Sigmoid colon (tissue), 7 donors: Measurements from ENCODE around the gene NPW. TPM values are rescaled to one million over a fixed set of nuclear protein-coding genes. Genes with fewer than 3 reads are reported as not detected.

ENCODE experiments used
- DNase-seq: peaks from one replicate; pipeline ENCODE4 v3.0.0-alpha.2; 2019
- H3K27ac ChIP-seq, 4 donors: fragments of 200-600 bp; sonication (generic); one replicate each; pipeline ENCODE4 v1.5.1; 2016 to 2019; ENCODE audit warnings: mild to moderate bottlenecking in 1 of 4
- H3K27me3 ChIP-seq, 3 donors: fragments of 200-600 bp; sonication (generic); one replicate each; pipeline ENCODE4 v1.5.1; 2019; ENCODE audit warnings: mild to moderate bottlenecking in 1 of 3
- H3K36me3 ChIP-seq, 4 donors: fragments of 200-600 bp; sonication (generic); one replicate each; pipeline ENCODE4 v1.5.1; 2016 to 2019
- H3K4me1 ChIP-seq, 4 donors: fragments of 200-600 bp; sonication (generic); one replicate each; pipeline ENCODE4 v1.5.1; 2017 to 2019
- H3K4me3 ChIP-seq, 4 donors: fragments of 200-600 bp; sonication (generic); one replicate each; pipeline ENCODE4 v1.5.1; 2017 to 2019; ENCODE audit warnings: mild to moderate bottlenecking in 2 of 4, moderate library complexity in 1 of 4
- H3K9me3 ChIP-seq, 4 donors: fragments of 200-600 bp in 3 of 4; sonication (generic) in 3 of 4; one replicate each; pipeline versions ENCODE4 v1.5.1 to v1.6.1; 2013 to 2019
- EP300 ChIP-seq, 4 donors: sonication (generic); formaldehyde crosslinking; IDR thresholded peaks; one replicate each; pipeline ENCODE4 v1.6.1; 2017; ENCODE audit warnings: antibody characterized with exemption in 4 of 4
- POLR2A ChIP-seq, 2 donors: fragments of 450-650 bp; IDR thresholded peaks; one replicate each; pipeline ENCODE4 v1.6.1; 2016; ENCODE audit warnings: antibody characterized with exemption in 2 of 2, mild to moderate bottlenecking in 2 of 2, moderate library complexity in 2 of 2
- POLR2AphosphoS5 ChIP-seq, 4 donors: sonication (generic); formaldehyde crosslinking; IDR thresholded peaks; one replicate each; pipeline ENCODE4 v1.6.1; 2017; ENCODE audit warnings: antibody characterized with exemption in 4 of 4
- WGBS, 2 donors: extraction: QIAGEN DNeasy Blood & Tissue Kit; methylation state at CpG; one replicate each; pipeline ENCODE4 v1.1.7; 2013; 5-methylcytosine and 5-hydroxymethylcytosine counted together
- intact Hi-C: fragments of 100-400 bp; cut with DNase I; formaldehyde crosslinking; loops from one replicate; pipeline ENCODE4 v1.15.1; 2023
- polyA plus RNA-seq, 3 donors: library from polyadenylated mRNA; stranded (reverse); fragments of 200-250 nt; gene quantifications; one replicate each; pipeline ENCODE4 v1.2.3, GENCODE V29; 2013
- total RNA-seq, 4 donors: library from RNA; depleted of rRNA; stranded (reverse); fragments of >200 nt; gene quantifications; one replicate each; pipeline ENCODE4 v1.1.0, GENCODE V29; 2016
- TF ChIP-seq, protein P1 (sequence below), 4 experiments: fragments of 450-650 bp in 3 of 4; fragments of 200-600 bp in 1 of 4; IDR thresholded peaks; one replicate each; pipeline ENCODE4 v1.5.1; 2016 to 2019; ENCODE audit warnings: antibody characterized with exemption in 4 of 4, mild to moderate bottlenecking in 3 of 4, moderate library complexity in 2 of 4
- donor health status: healthy with polysubstance abuse.
- donor health status: Bipolar disorder and iron deficiency.
- donor health status: healthy.

Gene NPW
- total and polyA plus RNA-seq, 7 donors: 0.71 TPM; not detected in 6

- TF ChIP-seq POLR2AphosphoS5 (IDR thresholded peaks at IDR 0.05): no peak
Observed at GRCh38 chr16:2034696-2035430, 15.3 kb downstream of the NPW start.

DNA sequence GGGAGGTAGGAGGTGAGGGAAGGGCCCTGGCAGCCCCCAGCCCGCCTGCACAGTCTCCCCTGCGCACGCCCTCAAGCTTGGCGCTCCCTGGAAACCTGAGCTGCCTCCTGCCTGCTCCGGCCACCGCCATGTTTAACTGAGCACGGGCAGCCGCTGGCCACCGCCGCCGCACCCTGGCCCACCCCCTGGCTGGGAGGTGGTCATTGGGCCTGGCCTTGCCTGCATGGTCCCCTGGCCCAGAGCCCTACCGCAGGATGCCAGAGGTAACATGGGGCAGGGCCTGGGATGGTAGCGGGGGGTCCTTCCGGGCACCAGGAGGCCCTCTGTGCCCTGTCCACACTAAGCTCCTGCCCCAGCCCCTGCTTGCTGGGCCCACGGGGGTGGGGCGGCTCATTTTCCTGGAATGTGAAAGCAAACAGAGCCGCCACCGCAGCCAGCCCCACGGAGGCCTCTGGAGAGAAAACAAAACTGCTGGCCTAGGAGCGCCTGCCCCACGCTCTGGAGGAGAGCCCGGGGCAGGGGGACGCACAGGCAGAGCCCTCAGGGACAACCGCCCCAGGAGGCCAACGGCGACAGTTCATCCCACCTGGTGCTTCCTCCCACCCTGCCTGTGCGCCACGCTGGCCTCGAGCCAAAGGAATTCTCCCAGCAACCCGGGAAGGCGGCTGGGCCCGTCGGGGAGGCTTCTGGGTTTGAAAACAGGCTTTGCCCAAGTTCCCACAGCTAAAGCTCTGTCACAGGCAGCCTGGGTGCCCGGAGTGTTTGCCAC lies 16.0 kb downstream of the NPW start:
- TF ChIP-seq EP300 (IDR thresholded peaks at IDR 0.05) (no peak), POLR2AphosphoS5 (IDR thresholded peaks at IDR 0.05) (no peak)
- TF ChIP-seq, protein P1, sequence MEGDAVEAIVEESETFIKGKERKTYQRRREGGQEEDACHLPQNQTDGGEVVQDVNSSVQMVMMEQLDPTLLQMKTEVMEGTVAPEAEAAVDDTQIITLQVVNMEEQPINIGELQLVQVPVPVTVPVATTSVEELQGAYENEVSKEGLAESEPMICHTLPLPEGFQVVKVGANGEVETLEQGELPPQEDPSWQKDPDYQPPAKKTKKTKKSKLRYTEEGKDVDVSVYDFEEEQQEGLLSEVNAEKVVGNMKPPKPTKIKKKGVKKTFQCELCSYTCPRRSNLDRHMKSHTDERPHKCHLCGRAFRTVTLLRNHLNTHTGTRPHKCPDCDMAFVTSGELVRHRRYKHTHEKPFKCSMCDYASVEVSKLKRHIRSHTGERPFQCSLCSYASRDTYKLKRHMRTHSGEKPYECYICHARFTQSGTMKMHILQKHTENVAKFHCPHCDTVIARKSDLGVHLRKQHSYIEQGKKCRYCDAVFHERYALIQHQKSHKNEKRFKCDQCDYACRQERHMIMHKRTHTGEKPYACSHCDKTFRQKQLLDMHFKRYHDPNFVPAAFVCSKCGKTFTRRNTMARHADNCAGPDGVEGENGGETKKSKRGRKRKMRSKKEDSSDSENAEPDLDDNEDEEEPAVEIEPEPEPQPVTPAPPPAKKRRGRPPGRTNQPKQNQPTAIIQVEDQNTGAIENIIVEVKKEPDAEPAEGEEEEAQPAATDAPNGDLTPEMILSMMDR (IDR thresholded peaks at IDR 0.05): no peak
- peak overlapping the region; percentile 78 to 90 (median 82) for H3K27ac ChIP-seq
- H3K4me1 ChIP-seq: peaks cover 0 to 76% (median 75%) of the 10 kb centered on the region in 4 donors
- H3K27me3 ChIP-seq: no peaks in the 10 kb centered on the region
- H3K36me3 ChIP-seq: peaks cover 0 to 6% (median 2%) of the 10 kb centered on the region in 4 donors
- 46 to 58% methylated on average over 34 of the region's 34 CpGs for WGBS, 2 donors
- intact Hi-C loops: no loop called here
- H3K9me3 ChIP-seq: no peaks in the 10 kb centered on the region
- DNase-seq: peak; percentile 84
- H3K4me3 ChIP-seq: peak overlapping the region in 3 of 4 donors; percentile 4 to 30 (median 29)

More at GRCh38 chr16:2034696-2035430, 15.3 kb downstream of the NPW start:
- no peak for DNase-seq
- Histone ChIP-seq H3K4me3 (peak overlapping the region in 2 of 4 donors; percentile 29 to 30), H3K4me1 (peaks cover 0 to 71% (median 68%) of the 10 kb centered on the region in 4 donors), H3K36me3 (peaks cover 0 to 9% (median 3%) of the 10 kb centered on the region in 4 donors), H3K27me3 (no peaks in the 10 kb centered on the region), H3K9me3 (no peaks in the 10 kb centered on the region), H3K27ac (peak overlapping the region; percentile 78 to 90 (median 82))
- intact Hi-C loops: no loop called here
- 83 to 86% methylated on average over 17 of the region's 17 CpGs for WGBS, 2 donors

DNA sequence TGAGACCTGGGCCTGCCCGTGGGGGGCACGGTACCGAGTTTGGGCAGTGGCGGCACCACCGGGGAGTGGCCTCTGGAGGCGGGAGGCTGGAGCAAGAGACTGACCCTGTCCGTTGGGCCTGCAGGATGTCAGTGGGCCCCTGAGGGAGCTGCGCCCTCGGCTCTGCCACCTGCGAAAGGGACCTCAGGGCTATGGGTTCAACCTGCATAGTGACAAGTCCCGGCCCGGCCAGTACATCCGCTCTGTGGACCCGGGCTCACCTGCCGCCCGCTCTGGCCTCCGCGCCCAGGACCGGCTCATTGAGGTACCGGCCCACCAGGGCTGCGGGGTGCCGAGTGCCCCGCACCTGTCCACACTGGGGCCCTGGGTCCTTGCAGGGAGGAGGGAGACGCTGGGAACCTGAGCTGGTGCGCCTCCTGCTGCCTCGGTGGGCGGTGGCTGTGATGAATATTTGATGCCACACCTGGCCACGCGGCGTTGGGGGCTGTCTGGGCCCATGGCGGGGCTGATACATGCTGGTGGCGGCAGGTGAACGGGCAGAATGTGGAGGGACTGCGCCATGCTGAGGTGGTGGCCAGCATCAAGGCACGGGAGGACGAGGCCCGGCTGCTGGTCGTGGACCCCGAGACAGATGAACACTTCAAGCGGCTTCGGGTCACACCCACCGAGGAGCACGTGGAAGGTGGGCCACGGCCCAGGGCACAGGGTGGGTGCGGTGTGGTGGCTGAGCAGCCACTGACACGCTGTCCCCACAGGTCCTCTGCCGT lies 16.8 kb downstream of the NPW start:
- intact Hi-C loops: no loop called here
- Histone ChIP-seq H3K36me3 (peaks cover 0 to 6% (median 2%) of the 10 kb centered on the region in 4 donors), H3K9me3 (no peaks in the 10 kb centered on the region), H3K4me3 (peak overlapping the region in 3 of 4 donors; percentile 4 to 30 (median 29)), H3K27me3 (no peaks in the 10 kb centered on the region), H3K4me1 (peaks cover 0 to 80% (median 78%) of the 10 kb centered on the region in 4 donors), H3K27ac (peak overlapping the region; percentile 78 to 90 (median 82))
- 83 to 87% methylated on average over 47 of the region's 47 CpGs for WGBS, 2 donors
- peak; percentile 65 for DNase-seq
- TF ChIP-seq, protein P1 (IDR thresholded peaks at IDR 0.05): no peak
- TF ChIP-seq POLR2A (IDR thresholded peaks at IDR 0.05) (no peak), EP300 (IDR thresholded peaks at IDR 0.05) (no peak), POLR2AphosphoS5 (IDR thresholded peaks at IDR 0.05) (no peak)

- no peaks in the 10 kb centered on the region for H3K27me3 ChIP-seq
- peaks cover 0 to 6% (median 2%) of the 10 kb centered on the region in 4 donors for H3K36me3 ChIP-seq
- no peaks in the 10 kb centered on the region for H3K9me3 ChIP-seq
- peak overlapping the region; percentile 78 to 90 (median 82) for H3K27ac ChIP-seq
- peaks cover 0 to 81% (median 78%) of the 10 kb centered on the region in 4 donors for H3K4me1 ChIP-seq
- WGBS, 2 donors: 85 to 89% methylated on average over 15 of the region's 15 CpGs
- intact Hi-C loops: no loop called here
- TF ChIP-seq, protein P1 (IDR thresholded peaks at IDR 0.05): no peak
- TF ChIP-seq POLR2A (IDR thresholded peaks at IDR 0.05) (no peak), EP300 (IDR thresholded peaks at IDR 0.05) (no peak), POLR2AphosphoS5 (IDR thresholded peaks at IDR 0.05) (no peak)
- H3K4me3 ChIP-seq: no peak overlapping the region
- DNase-seq: no peak
Observed at GRCh38 chr16:2037115-2037514, 17.5 kb downstream of the NPW start.
